GM21717 (cell line): ENCODE measurements around the gene RAD51AP2.
"Not testable (repeated sequence)": the region's sequence is repeated elsewhere in the genome, so short reads cannot be mapped to it uniquely, and the experiment has no call there.

Source experiments
- ATAC-seq: cut with Tn5 transposase; IDR thresholded peaks from one replicate; pipeline ENCODE4 v1.9.1; 2021; ENCODE audit warnings: mild to moderate bottlenecking, moderate library complexity; ENCODE audit not compliant: unreplicated experiment

The RAD51AP2 gene

GRCh38 chr2:17538022-17538843 is 20.0 kb upstream of the RAD51AP2 start:
- ATAC-seq, result no peak

GRCh38 chr2:17536416-17536815 is 18.2 kb upstream of the RAD51AP2 start:
- ATAC-seq, result no peak

- ATAC-seq, result no peak
Measured at GRCh38 chr2:17533546-17533945, 15.3 kb upstream of the RAD51AP2 start.

GRCh38 chr2:17529771-17530170 is 11.5 kb upstream of the RAD51AP2 start:
- no peak for ATAC-seq

GRCh38 chr2:17522303-17522702 is 4.1 kb upstream of the RAD51AP2 start:
- no peak for ATAC-seq

- no peak for ATAC-seq
Measured at GRCh38 chr2:17521621-17522020, 3.4 kb upstream of the RAD51AP2 start.

- ATAC-seq, result no peak
Measured at GRCh38 chr2:17520761-17521160, 2.5 kb upstream of the RAD51AP2 start.

GRCh38 chr2:17519486-17519885 is 1.2 kb upstream of the RAD51AP2 start:
- ATAC-seq, result no peak

- ATAC-seq, result peak; percentile 33
Measured at GRCh38 chr2:17517481-17518211, 594 bp downstream of the RAD51AP2 start.

GRCh38 chr2:17515652-17516051 is 2.6 kb downstream of the RAD51AP2 start:
- ATAC-seq, result peak; percentile 37

GRCh38 chr2:17506736-17507616 is 11.3 kb downstream of the RAD51AP2 start:
- ATAC-seq, result no peak

GRCh38 chr2:17497718-17498117 is 20.5 kb downstream of the RAD51AP2 start:
- no peak for ATAC-seq

- ATAC-seq, result no peak
Measured at GRCh38 chr2:17495590-17495989, 22.6 kb downstream of the RAD51AP2 start.

- not testable (repeated sequence) for ATAC-seq
Measured at GRCh38 chr2:17490165-17490564, 28.1 kb downstream of the RAD51AP2 start.

GRCh38 chr2:17488610-17489009 is 29.6 kb downstream of the RAD51AP2 start:
- ATAC-seq, result not testable (repeated sequence)

GRCh38 chr2:17483496-17483895 is 34.7 kb downstream of the RAD51AP2 start:
- ATAC-seq, result no peak

- ATAC-seq, result no peak
Measured at GRCh38 chr2:17482651-17483050, 35.6 kb downstream of the RAD51AP2 start.

- no peak for ATAC-seq
Measured at GRCh38 chr2:17479875-17480274, 38.4 kb downstream of the RAD51AP2 start.

- ATAC-seq, result no peak
Measured at GRCh38 chr2:17476830-17477229, 41.4 kb downstream of the RAD51AP2 start.

GRCh38 chr2:17476064-17476463 is 42.2 kb downstream of the RAD51AP2 start:
- no peak for ATAC-seq

GRCh38 chr2:17475286-17475685 is 43.0 kb downstream of the RAD51AP2 start:
- ATAC-seq, result no peak
